ENCODE results near the gene NKAPL. TPM values are rescaled to one million over a fixed set of nuclear protein-coding genes. Genes with fewer than 3 reads are reported as not detected.

The NKAPL gene
- total and polyA plus RNA-seq, 2 of the 13 experiments (the other 11 are each of a cell fraction or from before 2014, with no cell fraction given), result not detected

DNA sequence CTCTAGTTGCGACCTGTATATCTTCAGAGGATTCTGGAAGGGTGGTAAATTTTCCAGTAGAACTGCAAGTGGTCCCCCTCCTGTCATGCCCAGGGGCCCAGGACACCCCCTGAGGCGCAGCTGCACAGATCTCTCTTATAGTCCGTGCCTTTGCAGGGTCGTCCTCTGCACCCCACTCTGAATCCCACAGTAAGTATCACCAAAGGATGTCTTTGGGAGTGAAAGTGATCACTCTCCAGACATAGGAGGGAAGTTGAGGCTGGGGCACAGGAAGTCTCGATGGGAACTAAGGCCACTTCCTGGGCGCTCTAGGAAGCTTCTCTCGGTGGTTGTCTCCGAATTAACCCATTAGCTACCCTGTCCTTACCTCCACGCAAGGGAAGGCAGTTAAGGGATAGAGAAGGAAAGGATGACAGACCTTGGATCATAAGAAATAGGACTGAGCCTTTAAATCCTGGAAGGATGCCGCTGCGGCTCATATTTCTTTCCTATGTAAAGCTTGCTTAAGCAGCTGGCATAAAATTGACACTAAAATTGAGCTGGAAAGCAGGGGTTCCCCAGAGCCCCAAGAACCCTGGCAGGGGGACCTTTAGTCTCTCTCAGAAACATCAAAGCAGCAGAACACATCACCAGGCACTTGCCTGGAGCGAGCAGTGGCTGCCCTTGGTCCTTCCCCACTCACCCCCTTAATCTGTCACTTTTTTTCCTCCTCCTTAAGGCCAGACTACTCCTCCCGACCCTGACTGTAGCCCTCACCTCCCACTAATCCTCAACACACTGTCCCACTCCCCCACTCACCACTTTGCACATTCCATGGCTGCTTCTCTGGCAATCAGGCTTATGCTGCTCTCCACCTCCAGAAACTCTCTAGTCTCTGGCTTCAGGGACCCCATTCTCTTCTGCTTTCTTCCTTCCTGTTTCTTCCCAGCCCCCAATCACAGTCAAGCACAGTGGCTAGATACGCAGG, 6.8 kb upstream of the NKAPL start, which contains the start of gene ZKSCAN4 (continued):
- TF ChIP-seq NFIC (IDR thresholded peaks at IDR 0.05; ENCODE audit: low read length), result peak; percentile 74; the same call in 1 of the 2 replicates
- no peak for TF ChIP-seq CAMTA2 (CRISPR knock-in tag; IDR thresholded peaks at IDR 0.05; ENCODE audit: borderline replicate concordance)
- TF ChIP-seq, protein P1, sequence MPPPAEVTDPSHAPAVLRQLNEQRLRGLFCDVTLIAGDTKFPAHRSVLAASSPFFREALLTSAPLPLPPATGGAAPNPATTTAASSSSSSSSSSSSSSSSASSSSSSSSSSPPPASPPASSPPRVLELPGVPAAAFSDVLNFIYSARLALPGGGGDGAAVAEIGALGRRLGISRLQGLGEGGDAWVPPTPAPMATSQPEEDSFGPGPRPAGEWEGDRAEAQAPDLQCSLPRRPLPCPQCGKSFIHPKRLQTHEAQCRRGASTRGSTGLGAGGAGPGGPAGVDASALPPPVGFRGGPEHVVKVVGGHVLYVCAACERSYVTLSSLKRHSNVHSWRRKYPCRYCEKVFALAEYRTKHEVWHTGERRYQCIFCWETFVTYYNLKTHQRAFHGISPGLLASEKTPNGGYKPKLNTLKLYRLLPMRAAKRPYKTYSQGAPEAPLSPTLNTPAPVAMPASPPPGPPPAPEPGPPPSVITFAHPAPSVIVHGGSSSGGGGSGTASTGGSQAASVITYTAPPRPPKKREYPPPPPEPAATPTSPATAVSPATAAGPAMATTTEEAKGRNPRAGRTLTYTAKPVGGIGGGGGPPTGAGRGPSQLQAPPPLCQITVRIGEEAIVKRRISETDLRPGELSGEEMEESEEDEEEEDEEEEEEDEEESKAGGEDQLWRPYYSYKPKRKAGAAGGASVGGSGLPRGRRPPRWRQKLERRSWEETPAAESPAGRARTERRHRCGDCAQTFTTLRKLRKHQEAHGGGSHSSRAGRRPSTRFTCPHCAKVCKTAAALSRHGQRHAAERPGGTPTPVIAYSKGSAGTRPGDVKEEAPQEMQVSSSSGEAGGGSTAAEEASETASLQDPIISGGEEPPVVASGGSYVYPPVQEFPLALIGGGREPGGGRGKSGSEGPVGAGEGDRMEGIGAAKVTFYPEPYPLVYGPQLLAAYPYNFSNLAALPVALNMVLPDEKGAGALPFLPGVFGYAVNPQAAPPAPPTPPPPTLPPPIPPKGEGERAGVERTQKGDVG (CRISPR knock-in tag; IDR thresholded peaks at IDR 0.05; ENCODE audit: borderline replicate concordance), result no peak
- no peak for TF ChIP-seq NFATC3 (CRISPR knock-in tag; IDR thresholded peaks at IDR 0.05)
- TF ChIP-seq CREB1 (IDR thresholded peaks at IDR 0.05), result no peak
- peak; percentile 70 for TF ChIP-seq CREB1 (CRISPR knock-in tag; IDR thresholded peaks at IDR 0.05)
- no peak for TF ChIP-seq ZNF615 (CRISPR knock-in tag; IDR thresholded peaks at IDR 0.05; ENCODE audit: borderline replicate concordance)
- TF ChIP-seq ZNF263 (CRISPR knock-in tag; IDR thresholded peaks at IDR 0.05), result no peak
- TF ChIP-seq, protein P2, sequence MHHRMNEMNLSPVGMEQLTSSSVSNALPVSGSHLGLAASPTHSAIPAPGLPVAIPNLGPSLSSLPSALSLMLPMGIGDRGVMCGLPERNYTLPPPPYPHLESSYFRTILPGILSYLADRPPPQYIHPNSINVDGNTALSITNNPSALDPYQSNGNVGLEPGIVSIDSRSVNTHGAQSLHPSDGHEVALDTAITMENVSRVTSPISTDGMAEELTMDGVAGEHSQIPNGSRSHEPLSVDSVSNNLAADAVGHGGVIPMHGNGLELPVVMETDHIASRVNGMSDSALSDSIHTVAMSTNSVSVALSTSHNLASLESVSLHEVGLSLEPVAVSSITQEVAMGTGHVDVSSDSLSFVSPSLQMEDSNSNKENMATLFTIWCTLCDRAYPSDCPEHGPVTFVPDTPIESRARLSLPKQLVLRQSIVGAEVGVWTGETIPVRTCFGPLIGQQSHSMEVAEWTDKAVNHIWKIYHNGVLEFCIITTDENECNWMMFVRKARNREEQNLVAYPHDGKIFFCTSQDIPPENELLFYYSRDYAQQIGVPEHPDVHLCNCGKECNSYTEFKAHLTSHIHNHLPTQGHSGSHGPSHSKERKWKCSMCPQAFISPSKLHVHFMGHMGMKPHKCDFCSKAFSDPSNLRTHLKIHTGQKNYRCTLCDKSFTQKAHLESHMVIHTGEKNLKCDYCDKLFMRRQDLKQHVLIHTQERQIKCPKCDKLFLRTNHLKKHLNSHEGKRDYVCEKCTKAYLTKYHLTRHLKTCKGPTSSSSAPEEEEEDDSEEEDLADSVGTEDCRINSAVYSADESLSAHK (CRISPR knock-in tag; IDR thresholded peaks at IDR 0.05; ENCODE audit: borderline replicate concordance), result 0 out of 2 replicates have a peak, but pooled peaks have one; percentile 25
- TF ChIP-seq, protein P3, sequence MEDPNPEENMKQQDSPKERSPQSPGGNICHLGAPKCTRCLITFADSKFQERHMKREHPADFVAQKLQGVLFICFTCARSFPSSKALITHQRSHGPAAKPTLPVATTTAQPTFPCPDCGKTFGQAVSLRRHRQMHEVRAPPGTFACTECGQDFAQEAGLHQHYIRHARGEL (CRISPR knock-in tag; IDR thresholded peaks at IDR 0.05), result no peak
- TF ChIP-seq, protein P4, sequence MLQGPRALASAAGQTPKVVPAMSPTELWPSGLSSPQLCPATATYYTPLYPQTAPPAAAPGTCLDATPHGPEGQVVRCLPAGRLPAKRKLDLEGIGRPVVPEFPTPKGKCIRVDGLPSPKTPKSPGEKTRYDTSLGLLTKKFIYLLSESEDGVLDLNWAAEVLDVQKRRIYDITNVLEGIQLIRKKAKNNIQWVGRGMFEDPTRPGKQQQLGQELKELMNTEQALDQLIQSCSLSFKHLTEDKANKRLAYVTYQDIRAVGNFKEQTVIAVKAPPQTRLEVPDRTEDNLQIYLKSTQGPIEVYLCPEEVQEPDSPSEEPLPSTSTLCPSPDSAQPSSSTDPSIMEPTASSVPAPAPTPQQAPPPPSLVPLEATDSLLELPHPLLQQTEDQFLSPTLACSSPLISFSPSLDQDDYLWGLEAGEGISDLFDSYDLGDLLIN (CRISPR knock-in tag; IDR thresholded peaks at IDR 0.05; ENCODE audit: borderline replicate concordance), result no peak; the same call in 1 of the 2 replicates
- peak; percentile 74 for TF ChIP-seq ZNF777 (CRISPR knock-in tag; IDR thresholded peaks at IDR 0.05)
- TF ChIP-seq ZNF20 (CRISPR knock-in tag; IDR thresholded peaks at IDR 0.05), result no peak
- 0 out of 2 replicates have a peak, but pooled peaks have one; percentile 33 for TF ChIP-seq ZNF709 (CRISPR knock-in tag; IDR thresholded peaks at IDR 0.05)
- TF ChIP-seq, protein P5, sequence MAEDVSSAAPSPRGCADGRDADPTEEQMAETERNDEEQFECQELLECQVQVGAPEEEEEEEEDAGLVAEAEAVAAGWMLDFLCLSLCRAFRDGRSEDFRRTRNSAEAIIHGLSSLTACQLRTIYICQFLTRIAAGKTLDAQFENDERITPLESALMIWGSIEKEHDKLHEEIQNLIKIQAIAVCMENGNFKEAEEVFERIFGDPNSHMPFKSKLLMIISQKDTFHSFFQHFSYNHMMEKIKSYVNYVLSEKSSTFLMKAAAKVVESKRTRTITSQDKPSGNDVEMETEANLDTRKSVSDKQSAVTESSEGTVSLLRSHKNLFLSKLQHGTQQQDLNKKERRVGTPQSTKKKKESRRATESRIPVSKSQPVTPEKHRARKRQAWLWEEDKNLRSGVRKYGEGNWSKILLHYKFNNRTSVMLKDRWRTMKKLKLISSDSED (CRISPR knock-in tag; IDR thresholded peaks at IDR 0.05), result no peak
- TF ChIP-seq, protein P6, sequence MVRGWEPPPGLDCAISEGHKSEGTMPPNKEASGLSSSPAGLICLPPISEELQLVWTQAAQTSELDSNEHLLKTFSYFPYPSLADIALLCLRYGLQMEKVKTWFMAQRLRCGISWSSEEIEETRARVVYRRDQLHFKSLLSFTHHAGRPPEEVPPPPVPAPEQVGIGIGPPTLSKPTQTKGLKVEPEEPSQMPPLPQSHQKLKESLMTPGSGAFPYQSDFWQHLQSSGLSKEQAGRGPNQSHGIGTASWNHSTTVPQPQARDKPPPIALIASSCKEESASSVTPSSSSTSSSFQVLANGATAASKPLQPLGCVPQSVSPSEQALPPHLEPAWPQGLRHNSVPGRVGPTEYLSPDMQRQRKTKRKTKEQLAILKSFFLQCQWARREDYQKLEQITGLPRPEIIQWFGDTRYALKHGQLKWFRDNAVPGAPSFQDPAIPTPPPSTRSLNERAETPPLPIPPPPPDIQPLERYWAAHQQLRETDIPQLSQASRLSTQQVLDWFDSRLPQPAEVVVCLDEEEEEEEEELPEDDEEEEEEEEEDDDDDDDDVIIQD (CRISPR knock-in tag; IDR thresholded peaks at IDR 0.05; ENCODE audit: low read depth), result peak; percentile 41; the same call in 1 of the 2 replicates
- peak; percentile 94; the same call in 1 of the 2 replicates for TF ChIP-seq ZNF224 (CRISPR knock-in tag; IDR thresholded peaks at IDR 0.05)

All from HepG2 (cell line).